Kidney capillary endothelial cell (primary cell): ENCODE measurements around the gene ECE1.
"Not testable (repeated sequence)": the region's sequence is repeated elsewhere in the genome, so short reads cannot be mapped to it uniquely, and the experiment has no call there.

Experiments used
- DNase-seq: peaks from one replicate; pipeline ENCODE4 v3.0.0-alpha.2; 2018; ENCODE audit warnings: low spot score

Gene ECE1

GRCh38 chr1:21220815-21221214 is 69.4 kb downstream of the ECE1 start:
- no peak for DNase-seq

- no peak for DNase-seq
Measured at GRCh38 chr1:21219674-21220073, 70.6 kb downstream of the ECE1 start.

- DNase-seq, result peak; percentile 26
Measured at GRCh38 chr1:21217812-21218596, 72.3 kb downstream of the ECE1 start.

GRCh38 chr1:21216835-21217811 is 73.1 kb downstream of the ECE1 start:
- DNase-seq, result no peak

- DNase-seq, result no peak
Measured at GRCh38 chr1:21212126-21212525, 78.1 kb downstream of the ECE1 start.

- not testable (repeated sequence) for DNase-seq
Measured at GRCh38 chr1:21208137-21208700, 82.0 kb downstream of the ECE1 start.

- DNase-seq, result no peak
Measured at GRCh38 chr1:21206117-21206516, 84.1 kb downstream of the ECE1 start.

GRCh38 chr1:21205416-21205815 is 84.8 kb downstream of the ECE1 start:
- DNase-seq, result no peak

GRCh38 chr1:21201650-21202049 is 88.6 kb downstream of the ECE1 start:
- DNase-seq, result no peak

GRCh38 chr1:21201238-21201637 is 89.0 kb downstream of the ECE1 start:
- not testable (repeated sequence) for DNase-seq

GRCh38 chr1:21200767-21201166 is 89.5 kb downstream of the ECE1 start:
- DNase-seq, result no peak

GRCh38 chr1:21198929-21199328 is 91.3 kb downstream of the ECE1 start:
- no peak for DNase-seq

- no peak for DNase-seq
Measured at GRCh38 chr1:21192871-21193270, 97.4 kb downstream of the ECE1 start.

GRCh38 chr1:21192284-21192683 is 98.0 kb downstream of the ECE1 start:
- DNase-seq, result no peak

GRCh38 chr1:21190771-21191170 is 99.5 kb downstream of the ECE1 start:
- not testable (repeated sequence) for DNase-seq

- no peak for DNase-seq
Measured at GRCh38 chr1:21189906-21190500, 100.3 kb downstream of the ECE1 start.

- no peak for DNase-seq
Measured at GRCh38 chr1:21189421-21189820, 100.8 kb downstream of the ECE1 start.

GRCh38 chr1:21188235-21188634 is 102.0 kb downstream of the ECE1 start:
- no peak for DNase-seq

- no peak for DNase-seq
Measured at GRCh38 chr1:21185221-21185731, 105.0 kb downstream of the ECE1 start.

GRCh38 chr1:21184276-21184675 is 106.0 kb downstream of the ECE1 start:
- no peak for DNase-seq

- DNase-seq, result no peak
Measured at GRCh38 chr1:21182181-21182731, 108.0 kb downstream of the ECE1 start.

- DNase-seq, result not testable (repeated sequence)
Measured at GRCh38 chr1:21178271-21178670, 112.0 kb downstream of the ECE1 start.
